H1 (cell line): ENCODE data around the gene ATP10D. TPM values are rescaled to one million over a fixed set of nuclear protein-coding genes. Genes with fewer than 3 reads are reported as not detected.

ENCODE experiments used
- BCL11A ChIP-seq, 2 experiments: IDR thresholded peaks; one replicate each; pipeline ENCODE4 v1.6.1; 2011; ENCODE audit warnings: low read depth in 2 of 2, low read length in 2 of 2, mild to moderate bottlenecking in 2 of 2
- KDM4A ChIP-seq: IDR thresholded peaks from one replicate; pipeline ENCODE4 v1.7.1; 2012; ENCODE audit warnings: low read depth, mild to moderate bottlenecking, moderate library complexity, low read length, inconsistent platforms; ENCODE audit not compliant: severe bottlenecking
- SIRT6 ChIP-seq: IDR thresholded peaks from one replicate; pipeline ENCODE4 v1.7.1; 2012; ENCODE audit warnings: low read length, inconsistent platforms
- SIX5 ChIP-seq: IDR thresholded peaks from 2 replicates; pipeline ENCODE4 v1.6.1; 2011; ENCODE audit warnings: mild to moderate bottlenecking, low read depth, low read length
- SP4 ChIP-seq: IDR thresholded peaks from 2 replicates; pipeline ENCODE4 v1.6.1; 2012; ENCODE audit warnings: low read length, inconsistent platforms
- polyA plus RNA-seq, 7 experiments: library from polyadenylated mRNA; depleted of rRNA in 3 of 7; stranded (reverse) in 5 of 7; unstranded in 2 of 7; fragments of >200 nt in 5 of 7; fragments of 200-250 nt in 2 of 7; gene quantifications; 1 replicate in 5 of 7; 2 replicates in 1 of 7; 4 replicates in 1 of 7; pipeline versions ENCODE4 v1.2.1 to v1.2.3, GENCODE V29; 2011 to 2013; ENCODE audit warnings: missing spikeins in 2 of 7, mixed read lengths in 2 of 7
- total RNA-seq: library from RNA; stranded (reverse); fragmentation: NEBNext Ultra II Directional; extraction: Animal tissue kit (Norgen Biotek cat#: 25700); gene quantifications from 2 replicates; pipeline ENCODE4 v1.2.1, GENCODE V29; 2021
- TF ChIP-seq, protein P1 (sequence below): fragments of 300-600 bp; sonication (generic); IDR thresholded peaks from 2 replicates; pipeline ENCODE4 v1.7.1; 2012; ENCODE audit warnings: low read length, moderate library complexity, mild to moderate bottlenecking, inconsistent platforms; ENCODE audit not compliant: insufficient replicate concordance

Gene ATP10D
- total and polyA plus RNA-seq, 2 of the 8 experiments (the other 6 are each of a cell fraction or from before 2014, with no cell fraction given) = 2.9 to 5.9 TPM

DNA sequence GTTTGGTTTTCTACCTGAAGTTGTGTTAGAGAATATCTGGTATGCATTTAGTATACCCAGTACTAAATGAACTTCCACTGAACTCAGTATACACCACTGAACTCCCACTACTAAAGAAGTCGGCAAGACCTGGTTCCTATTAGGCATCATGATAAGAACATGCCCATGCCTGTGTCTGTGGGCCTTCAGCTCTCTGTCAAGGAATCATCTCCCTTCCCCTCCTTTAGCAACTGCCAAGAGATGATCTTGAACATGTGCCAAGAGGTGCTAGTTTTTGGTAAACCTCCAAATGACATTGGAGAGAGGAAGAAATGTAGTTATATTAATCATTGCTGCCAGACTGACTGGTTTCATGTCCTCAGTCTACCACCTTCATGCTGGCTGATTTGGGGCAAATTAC lies 113.2 kb downstream of the ATP10D start (continued):
- TF ChIP-seq, protein P1, sequence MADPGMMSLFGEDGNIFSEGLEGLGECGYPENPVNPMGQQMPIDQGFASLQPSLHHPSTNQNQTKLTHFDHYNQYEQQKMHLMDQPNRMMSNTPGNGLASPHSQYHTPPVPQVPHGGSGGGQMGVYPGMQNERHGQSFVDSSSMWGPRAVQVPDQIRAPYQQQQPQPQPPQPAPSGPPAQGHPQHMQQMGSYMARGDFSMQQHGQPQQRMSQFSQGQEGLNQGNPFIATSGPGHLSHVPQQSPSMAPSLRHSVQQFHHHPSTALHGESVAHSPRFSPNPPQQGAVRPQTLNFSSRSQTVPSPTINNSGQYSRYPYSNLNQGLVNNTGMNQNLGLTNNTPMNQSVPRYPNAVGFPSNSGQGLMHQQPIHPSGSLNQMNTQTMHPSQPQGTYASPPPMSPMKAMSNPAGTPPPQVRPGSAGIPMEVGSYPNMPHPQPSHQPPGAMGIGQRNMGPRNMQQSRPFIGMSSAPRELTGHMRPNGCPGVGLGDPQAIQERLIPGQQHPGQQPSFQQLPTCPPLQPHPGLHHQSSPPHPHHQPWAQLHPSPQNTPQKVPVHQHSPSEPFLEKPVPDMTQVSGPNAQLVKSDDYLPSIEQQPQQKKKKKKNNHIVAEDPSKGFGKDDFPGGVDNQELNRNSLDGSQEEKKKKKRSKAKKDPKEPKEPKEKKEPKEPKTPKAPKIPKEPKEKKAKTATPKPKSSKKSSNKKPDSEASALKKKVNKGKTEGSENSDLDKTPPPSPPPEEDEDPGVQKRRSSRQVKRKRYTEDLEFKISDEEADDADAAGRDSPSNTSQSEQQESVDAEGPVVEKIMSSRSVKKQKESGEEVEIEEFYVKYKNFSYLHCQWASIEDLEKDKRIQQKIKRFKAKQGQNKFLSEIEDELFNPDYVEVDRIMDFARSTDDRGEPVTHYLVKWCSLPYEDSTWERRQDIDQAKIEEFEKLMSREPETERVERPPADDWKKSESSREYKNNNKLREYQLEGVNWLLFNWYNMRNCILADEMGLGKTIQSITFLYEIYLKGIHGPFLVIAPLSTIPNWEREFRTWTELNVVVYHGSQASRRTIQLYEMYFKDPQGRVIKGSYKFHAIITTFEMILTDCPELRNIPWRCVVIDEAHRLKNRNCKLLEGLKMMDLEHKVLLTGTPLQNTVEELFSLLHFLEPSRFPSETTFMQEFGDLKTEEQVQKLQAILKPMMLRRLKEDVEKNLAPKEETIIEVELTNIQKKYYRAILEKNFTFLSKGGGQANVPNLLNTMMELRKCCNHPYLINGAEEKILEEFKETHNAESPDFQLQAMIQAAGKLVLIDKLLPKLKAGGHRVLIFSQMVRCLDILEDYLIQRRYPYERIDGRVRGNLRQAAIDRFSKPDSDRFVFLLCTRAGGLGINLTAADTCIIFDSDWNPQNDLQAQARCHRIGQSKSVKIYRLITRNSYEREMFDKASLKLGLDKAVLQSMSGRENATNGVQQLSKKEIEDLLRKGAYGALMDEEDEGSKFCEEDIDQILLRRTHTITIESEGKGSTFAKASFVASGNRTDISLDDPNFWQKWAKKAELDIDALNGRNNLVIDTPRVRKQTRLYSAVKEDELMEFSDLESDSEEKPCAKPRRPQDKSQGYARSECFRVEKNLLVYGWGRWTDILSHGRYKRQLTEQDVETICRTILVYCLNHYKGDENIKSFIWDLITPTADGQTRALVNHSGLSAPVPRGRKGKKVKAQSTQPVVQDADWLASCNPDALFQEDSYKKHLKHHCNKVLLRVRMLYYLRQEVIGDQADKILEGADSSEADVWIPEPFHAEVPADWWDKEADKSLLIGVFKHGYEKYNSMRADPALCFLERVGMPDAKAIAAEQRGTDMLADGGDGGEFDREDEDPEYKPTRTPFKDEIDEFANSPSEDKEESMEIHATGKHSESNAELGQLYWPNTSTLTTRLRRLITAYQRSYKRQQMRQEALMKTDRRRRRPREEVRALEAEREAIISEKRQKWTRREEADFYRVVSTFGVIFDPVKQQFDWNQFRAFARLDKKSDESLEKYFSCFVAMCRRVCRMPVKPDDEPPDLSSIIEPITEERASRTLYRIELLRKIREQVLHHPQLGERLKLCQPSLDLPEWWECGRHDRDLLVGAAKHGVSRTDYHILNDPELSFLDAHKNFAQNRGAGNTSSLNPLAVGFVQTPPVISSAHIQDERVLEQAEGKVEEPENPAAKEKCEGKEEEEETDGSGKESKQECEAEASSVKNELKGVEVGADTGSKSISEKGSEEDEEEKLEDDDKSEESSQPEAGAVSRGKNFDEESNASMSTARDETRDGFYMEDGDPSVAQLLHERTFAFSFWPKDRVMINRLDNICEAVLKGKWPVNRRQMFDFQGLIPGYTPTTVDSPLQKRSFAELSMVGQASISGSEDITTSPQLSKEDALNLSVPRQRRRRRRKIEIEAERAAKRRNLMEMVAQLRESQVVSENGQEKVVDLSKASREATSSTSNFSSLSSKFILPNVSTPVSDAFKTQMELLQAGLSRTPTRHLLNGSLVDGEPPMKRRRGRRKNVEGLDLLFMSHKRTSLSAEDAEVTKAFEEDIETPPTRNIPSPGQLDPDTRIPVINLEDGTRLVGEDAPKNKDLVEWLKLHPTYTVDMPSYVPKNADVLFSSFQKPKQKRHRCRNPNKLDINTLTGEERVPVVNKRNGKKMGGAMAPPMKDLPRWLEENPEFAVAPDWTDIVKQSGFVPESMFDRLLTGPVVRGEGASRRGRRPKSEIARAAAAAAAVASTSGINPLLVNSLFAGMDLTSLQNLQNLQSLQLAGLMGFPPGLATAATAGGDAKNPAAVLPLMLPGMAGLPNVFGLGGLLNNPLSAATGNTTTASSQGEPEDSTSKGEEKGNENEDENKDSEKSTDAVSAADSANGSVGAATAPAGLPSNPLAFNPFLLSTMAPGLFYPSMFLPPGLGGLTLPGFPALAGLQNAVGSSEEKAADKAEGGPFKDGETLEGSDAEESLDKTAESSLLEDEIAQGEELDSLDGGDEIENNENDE = no peak
- no peak for TF ChIP-seq SIRT6
- no peak for TF ChIP-seq SP4
- TF ChIP-seq KDM4A = no peak
- TF ChIP-seq BCL11A (IDR thresholded peaks at IDR 0.05; ENCODE audit: low read depth in 2 of 2, low read length in 2 of 2) = no peak
- TF ChIP-seq SIX5 = no peak
- TF ChIP-seq, all 59 proteins: peak for 0
